Cardiac muscle cell (in vitro differentiated cells and primary cell): Measurements from ENCODE around the gene VPS16. TPM values are rescaled to one million over a fixed set of nuclear protein-coding genes. Genes with fewer than 3 reads are reported as not detected.

Source experiments
- DNase-seq, 2 donors: peaks; one replicate each; pipeline versions ENCODE4 v3.0.0 to v3.0.0-alpha.2; 2010 to 2017; ENCODE audit warnings: low read depth in 1 of 2, low spot score in 1 of 2
- H3K27ac ChIP-seq: fragments of 200-600 bp; sonication (generic); 2 replicates; pipeline ENCODE4 v1.5.1; 2016
- H3K27me3 ChIP-seq: fragments of 200-600 bp; sonication (generic); 2 replicates; pipeline ENCODE4 v1.6.0; 2016; ENCODE audit warnings: control low read depth
- H3K36me3 ChIP-seq: fragments of 200-600 bp; sonication (generic); 2 replicates; pipeline ENCODE4 v1.5.1; 2016; ENCODE audit warnings: control low read depth
- H3K4me1 ChIP-seq: fragments of 200-600 bp; sonication (generic); 2 replicates; pipeline ENCODE4 v1.8.1; 2017; ENCODE audit warnings: low read depth, mild to moderate bottlenecking, mixed run types
- H3K4me3 ChIP-seq: fragments of 200-600 bp; sonication (generic); 2 replicates; pipeline ENCODE4 v1.5.1; 2016; ENCODE audit warnings: mild to moderate bottlenecking
- H3K9me3 ChIP-seq: fragments of 200-600 bp; sonication (generic); 2 replicates; pipeline ENCODE4 v1.5.1; 2017; ENCODE audit warnings: low read depth, mild to moderate bottlenecking, control low read depth
- CTCF ChIP-seq: IDR thresholded peaks from 2 replicates; pipeline ENCODE4 v1.5.1; 2012; ENCODE audit warnings: low read depth, mild to moderate bottlenecking, low read length
- polyA plus RNA-seq: library from polyadenylated mRNA; unstranded; fragments of >200 nt; fragmentation: Nextera tagmentation; extraction: Ambion mirVana; gene quantifications from 2 replicates; pipeline ENCODE4 v1.2.1, GENCODE V29; 2016
- total RNA-seq: library from RNA; depleted of rRNA; stranded (reverse); fragments of >200 nt; gene quantifications from 2 replicates; pipeline ENCODE4 v1.2.3, GENCODE V29; 2016

VPS16 gene
- total and polyA plus RNA-seq, 2 experiments from 2014 or later: 44.5 to 49.1 TPM

DNA sequence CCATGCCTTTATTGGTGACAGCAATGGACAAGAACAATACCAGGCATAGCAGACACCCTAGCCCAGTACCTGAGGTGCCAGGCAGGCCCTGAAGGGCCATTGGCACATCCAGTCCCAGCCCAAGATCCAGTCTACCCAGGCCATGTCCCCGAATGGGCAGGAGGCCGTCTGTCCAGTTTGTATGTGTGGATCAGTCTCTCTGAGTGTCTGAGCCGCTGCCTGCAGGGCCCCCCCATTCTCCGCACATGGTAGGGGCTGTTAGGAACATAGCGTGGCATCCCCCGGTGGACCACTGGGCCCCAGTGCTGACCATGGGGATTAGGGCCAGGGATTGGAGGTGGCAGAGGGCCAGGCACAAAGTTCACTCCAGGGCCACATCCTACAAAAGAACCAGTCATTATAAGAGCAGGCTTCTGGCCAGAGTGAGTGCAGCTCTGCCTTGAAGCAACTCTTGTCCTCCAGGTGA lies 5.2 kb upstream of the VPS16 start:
- no peaks in the 10 kb centered on the region for H3K27me3 ChIP-seq
- no peak overlapping the region for H3K27ac ChIP-seq
- H3K4me1 ChIP-seq: no peaks in the 10 kb centered on the region
- TF ChIP-seq CTCF: no peak
- DNase-seq: no peak
- H3K9me3 ChIP-seq: no peaks in the 10 kb centered on the region
- H3K36me3 ChIP-seq: peaks cover 2% of the 10 kb centered on the region
- H3K4me3 ChIP-seq: no peak overlapping the region

- DNase-seq: no peak
- H3K27me3 ChIP-seq: no peaks in the 10 kb centered on the region
- H3K27ac ChIP-seq: no peak overlapping the region
- H3K4me3 ChIP-seq: no peak overlapping the region
- H3K9me3 ChIP-seq: no peaks in the 10 kb centered on the region
- no peaks in the 10 kb centered on the region for H3K4me1 ChIP-seq
- TF ChIP-seq CTCF: no peak
- peaks cover 2% of the 10 kb centered on the region for H3K36me3 ChIP-seq
Observed at GRCh38 chr20:2836035-2836434, 4.5 kb upstream of the VPS16 start.

- TF ChIP-seq CTCF: no peak
- peaks cover 2% of the 10 kb centered on the region for H3K36me3 ChIP-seq
- no peak overlapping the region for H3K4me3 ChIP-seq
- no peaks in the 10 kb centered on the region for H3K9me3 ChIP-seq
- no peak for DNase-seq
- H3K4me1 ChIP-seq: peaks cover 5% of the 10 kb centered on the region
- no peak overlapping the region for H3K27ac ChIP-seq
- no peaks in the 10 kb centered on the region for H3K27me3 ChIP-seq
Observed at GRCh38 chr20:2837221-2837960, 3.2 kb upstream of the VPS16 start.

- no peak for TF ChIP-seq CTCF
- Histone ChIP-seq H3K27me3 (no peaks in the 10 kb centered on the region), H3K4me1 (peaks cover 5% of the 10 kb centered on the region), H3K27ac (no peak overlapping the region), H3K4me3 (no peak overlapping the region), H3K9me3 (no peaks in the 10 kb centered on the region), H3K36me3 (peaks cover 2% of the 10 kb centered on the region)
- DNase-seq: no peak
Observed at GRCh38 chr20:2838170-2838797, 2.3 kb upstream of the VPS16 start.

GRCh38 chr20:2838847-2839671 lies 1.5 kb upstream of the VPS16 start:
- Histone ChIP-seq H3K27me3 (no peaks in the 10 kb centered on the region), H3K4me3 (no peak overlapping the region), H3K4me1 (peaks cover 5% of the 10 kb centered on the region), H3K27ac (no peak overlapping the region), H3K36me3 (peaks cover 2% of the 10 kb centered on the region), H3K9me3 (no peaks in the 10 kb centered on the region)
- no peak for DNase-seq
- TF ChIP-seq CTCF: no peak
